ENCODE data around the gene CAMKK1.

GRCh38 chr17:3935825-3936355 is 43.0 kb upstream of the CAMKK1 start:
- TF ChIP-seq PATZ1 (CRISPR knock-in tag; IDR thresholded peaks at IDR 0.05; ENCODE audit: borderline replicate concordance) (no peak), OSR1 (CRISPR knock-in tag; IDR thresholded peaks at IDR 0.05) (no peak), ZC3H10 (CRISPR knock-in tag; IDR thresholded peaks at IDR 0.05) (no peak), ZFP30 (CRISPR knock-in tag; IDR thresholded peaks at IDR 0.05) (no peak), BACH2 (CRISPR knock-in tag; IDR thresholded peaks at IDR 0.05; ENCODE audit: borderline replicate concordance) (no peak), ZNF70 (CRISPR knock-in tag; IDR thresholded peaks at IDR 0.05) (no peak), SNAI2 (CRISPR knock-in tag; IDR thresholded peaks at IDR 0.05) (no peak), ISL1 (CRISPR knock-in tag; IDR thresholded peaks at IDR 0.05) (no peak), ZFP3 (CRISPR knock-in tag; IDR thresholded peaks at IDR 0.05) (no peak), ZNF565 (CRISPR knock-in tag; conservative IDR thresholded peaks at IDR 0.05; ENCODE audit: low read depth) (no peak), GLIS3 (CRISPR knock-in tag; IDR thresholded peaks at IDR 0.05) (no peak), ARNTL (CRISPR knock-in tag; IDR thresholded peaks at IDR 0.05; ENCODE audit: borderline replicate concordance, low read depth) (no peak), TSHZ2 (CRISPR knock-in tag; IDR thresholded peaks at IDR 0.05) (no peak), RARB (CRISPR knock-in tag; IDR thresholded peaks at IDR 0.05) (no peak)
